HepG2 (cell line): ENCODE results near the gene IBA57. TPM values are rescaled to one million over a fixed set of nuclear protein-coding genes. Genes with fewer than 3 reads are reported as not detected.

Source experiments
- AKNA ChIP-seq: sonication (generic); formaldehyde crosslinking; IDR thresholded peaks from 2 replicates; pipeline ENCODE4 v1.4.0; 2020; ENCODE audit warnings: missing genetic modification reagents, borderline replicate concordance
- HINFP ChIP-seq: sonication (generic); formaldehyde crosslinking; IDR thresholded peaks from 2 replicates; pipeline ENCODE4 v1.4.0; 2020; ENCODE audit warnings: low read depth, mild to moderate bottlenecking, missing genetic modification reagents
- HOMEZ ChIP-seq: IDR thresholded peaks from 2 replicates; pipeline ENCODE4 v1.6.1; 2016; ENCODE audit warnings: low read depth
- MBD4 ChIP-seq: IDR thresholded peaks from 2 replicates; pipeline ENCODE4 v1.6.1; 2012; ENCODE audit warnings: low read length, inconsistent platforms, borderline replicate concordance
- MLXIP ChIP-seq: sonication (generic); formaldehyde crosslinking; IDR thresholded peaks from 2 replicates; pipeline ENCODE4 v1.9.0; 2021; ENCODE audit warnings: missing genetic modification reagents, borderline replicate concordance
- REPIN1 ChIP-seq: sonication (generic); formaldehyde crosslinking; IDR thresholded peaks from 2 replicates; pipeline ENCODE4 v1.8.0; 2022; ENCODE audit warnings: missing genetic modification reagents, low read depth, mild to moderate bottlenecking, borderline replicate concordance
- TBL1XR1 ChIP-seq: fragments of 150-350 bp; IDR thresholded peaks from 2 replicates; pipeline ENCODE4 v1.6.1; 2014; ENCODE audit warnings: borderline replicate concordance, low read length; ENCODE audit not compliant: partially characterized antibody
- U2AF2 ChIP-seq: fragments of 200-400 bp; formaldehyde crosslinking; IDR thresholded peaks from 2 replicates; pipeline ENCODE4 v1.6.1; 2017; ENCODE audit warnings: low read depth, mild to moderate bottlenecking, low read length
- polyA plus RNA-seq, 8 experiments: library from polyadenylated mRNA; depleted of rRNA in 3 of 8; stranded (reverse) in 7 of 8; unstranded in 1 of 8; fragments of >200 nt; fragmentation: Illumina TruSeq in 4 of 8; extraction: Trizol in 4 of 8; gene quantifications; 2 replicates each; pipeline versions ENCODE4 v1.2.1 to v1.2.3, GENCODE V29; 2011 to 2016; ENCODE audit warnings: low read depth in 4 of 8, missing spikeins in 1 of 8, mixed read lengths in 1 of 8; ENCODE audit not compliant: insufficient read depth in 1 of 8
- total RNA-seq, 5 experiments: library from RNA; depleted of rRNA; stranded (reverse); fragments of >200 nt; fragmentation: Illumina TruSeq; extraction: Trizol; gene quantifications; 2 replicates each; pipeline ENCODE4 v1.2.3, GENCODE V29; 2016; ENCODE audit warnings: low read depth in 1 of 5
- TF ChIP-seq, protein P1 (sequence below): IDR thresholded peaks from 2 replicates; pipeline ENCODE4 v1.6.1; 2016

IBA57 gene
- total and polyA plus RNA-seq, 2 of the 13 experiments (the other 11 are each of a cell fraction or from before 2014, with no cell fraction given), result 2.3 to 10.2 TPM

DNA sequence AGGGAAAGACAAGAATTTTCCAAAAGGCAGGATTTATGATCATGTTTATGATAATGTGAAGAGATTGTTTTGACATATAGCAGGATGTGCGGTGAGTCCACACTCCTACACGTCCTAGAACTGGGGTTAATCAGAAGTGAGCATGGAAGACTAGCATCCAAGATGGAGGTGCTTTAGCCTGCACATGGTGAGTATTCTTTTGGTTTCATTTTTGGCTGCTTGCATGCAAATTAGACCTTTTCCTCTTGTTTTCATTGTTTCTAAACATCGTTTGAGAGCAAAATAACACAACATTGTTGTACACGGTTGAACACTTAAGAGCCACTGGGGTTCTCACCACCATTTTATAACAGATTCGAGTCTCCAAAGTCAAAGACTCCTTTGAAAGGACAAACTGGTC is 40.4 kb upstream of the IBA57 start (continued):
- TF ChIP-seq MLXIP (no peak), MBD4 (no peak), REPIN1 (no peak), HINFP (CRISPR knock-in tag) (no peak), TBL1XR1 (no peak), AKNA (no peak), U2AF2 (no peak), HOMEZ (CRISPR knock-in tag) (no peak)
- TF ChIP-seq, protein P1, sequence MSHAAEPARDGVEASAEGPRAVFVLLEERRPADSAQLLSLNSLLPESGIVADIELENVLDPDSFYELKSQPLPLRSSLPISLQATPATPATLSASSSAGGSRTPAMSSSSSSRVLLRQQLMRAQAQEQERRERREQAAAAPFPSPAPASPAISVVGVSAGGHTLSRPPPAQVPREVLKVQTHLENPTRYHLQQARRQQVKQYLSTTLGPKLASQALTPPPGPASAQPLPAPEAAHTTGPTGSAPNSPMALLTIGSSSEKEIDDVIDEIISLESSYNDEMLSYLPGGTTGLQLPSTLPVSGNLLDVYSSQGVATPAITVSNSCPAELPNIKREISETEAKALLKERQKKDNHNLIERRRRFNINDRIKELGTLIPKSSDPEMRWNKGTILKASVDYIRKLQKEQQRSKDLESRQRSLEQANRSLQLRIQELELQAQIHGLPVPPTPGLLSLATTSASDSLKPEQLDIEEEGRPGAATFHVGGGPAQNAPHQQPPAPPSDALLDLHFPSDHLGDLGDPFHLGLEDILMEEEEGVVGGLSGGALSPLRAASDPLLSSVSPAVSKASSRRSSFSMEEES, result no peak
